HL-60/S4 treated with phorbol 12-myristate 13-acetate at 8.2 ng/mL for 4 days and 3 days (cell line): Measurements from ENCODE around the gene ERN1.
"Not testable (repeated sequence)": the region's sequence is repeated elsewhere in the genome, so short reads cannot be mapped to it uniquely, and the experiment has no call there.

Experiments
- in situ Hi-C: fragments of 300-500 bp; cut with MboI; formaldehyde crosslinking; loops from 2 replicates; pipeline ENCODE4 v1.15.0; 2022; ENCODE audit warnings: low sequenced_read_pairs

Gene ERN1

GRCh38 chr17:64008830-64009229 is 121.1 kb downstream of the ERN1 start:
- in situ Hi-C loops = no loop called here

- in situ Hi-C loops = no loop called here
Measured at GRCh38 chr17:64008346-64008745, 121.6 kb downstream of the ERN1 start.

- in situ Hi-C loops = no loop called here
Measured at GRCh38 chr17:64007838-64008282, 122.1 kb downstream of the ERN1 start.

GRCh38 chr17:64007089-64007837 is 122.7 kb downstream of the ERN1 start:
- in situ Hi-C loops = not testable (repeated sequence)

GRCh38 chr17:64006361-64007088 is 123.4 kb downstream of the ERN1 start:
- in situ Hi-C loops = no loop called here

- in situ Hi-C loops = no loop called here
Measured at GRCh38 chr17:64005734-64006167, 124.2 kb downstream of the ERN1 start.

- in situ Hi-C loops = no loop called here
Measured at GRCh38 chr17:64004903-64005733, 124.8 kb downstream of the ERN1 start.

GRCh38 chr17:64004218-64004770 is 125.7 kb downstream of the ERN1 start:
- in situ Hi-C loops = no loop called here

- in situ Hi-C loops = no loop called here
Measured at GRCh38 chr17:64003526-64004121, 126.3 kb downstream of the ERN1 start.

GRCh38 chr17:64002658-64003525 is 127.1 kb downstream of the ERN1 start:
- in situ Hi-C loops = no loop called here

- in situ Hi-C loops = no loop called here
Measured at GRCh38 chr17:64001763-64002529, 128.0 kb downstream of the ERN1 start.

GRCh38 chr17:64001091-64001579 is 128.8 kb downstream of the ERN1 start:
- in situ Hi-C loops = no loop called here

- in situ Hi-C loops = no loop called here
Measured at GRCh38 chr17:63999680-64000531, 130.0 kb downstream of the ERN1 start.

- in situ Hi-C loops = no loop called here
Measured at GRCh38 chr17:63998721-63999679, 130.9 kb downstream of the ERN1 start.

GRCh38 chr17:63998050-63998720 is 131.8 kb downstream of the ERN1 start, which contains the start of gene PRR29:
Gene PRR29, plus strand, starts transcription at chr17:63998351. Its CDS starts 14 bp downstream, at chr17:63998365.
- in situ Hi-C loops = no loop called here
